ENCODE measurements around the gene TRIM14.
"Not testable (repeated sequence)": the region's sequence is repeated elsewhere in the genome, so short reads cannot be mapped to it uniquely, and the experiment has no call there.

The TRIM14 gene

GRCh38 chr9:98050351-98050750 lies 68.7 kb downstream of the TRIM14 start:
- DNase-seq (ENCODE audit: extremely low read depth in 1 of 2, low read depth in 1 of 2) = no peak

- DNase-seq (ENCODE audit: extremely low read depth in 1 of 2, low read depth in 1 of 2) = no peak
Measured at GRCh38 chr9:98049288-98050072, 69.5 kb downstream of the TRIM14 start.

- no peak for DNase-seq (ENCODE audit: extremely low read depth in 1 of 2, low read depth in 1 of 2)
Measured at GRCh38 chr9:98047002-98047401, 72.0 kb downstream of the TRIM14 start.

- no peak for DNase-seq (ENCODE audit: extremely low read depth in 1 of 2, low read depth in 1 of 2)
Measured at GRCh38 chr9:98046180-98046543, 72.9 kb downstream of the TRIM14 start.

GRCh38 chr9:98045234-98046179 lies 73.5 kb downstream of the TRIM14 start:
- DNase-seq (ENCODE audit: extremely low read depth in 1 of 2, low read depth in 1 of 2) = peak in 1 of 2 donors; percentile 18

GRCh38 chr9:98043915-98044314 lies 75.1 kb downstream of the TRIM14 start:
- no peak for DNase-seq (ENCODE audit: extremely low read depth in 1 of 2, low read depth in 1 of 2)

- DNase-seq (ENCODE audit: extremely low read depth in 1 of 2, low read depth in 1 of 2) = no peak
Measured at GRCh38 chr9:98040212-98040611, 78.8 kb downstream of the TRIM14 start.

- no peak for DNase-seq (ENCODE audit: extremely low read depth in 1 of 2, low read depth in 1 of 2)
Measured at GRCh38 chr9:98039607-98040017, 79.4 kb downstream of the TRIM14 start.

GRCh38 chr9:98038958-98039357 lies 80.1 kb downstream of the TRIM14 start:
- no peak for DNase-seq (ENCODE audit: extremely low read depth in 1 of 2, low read depth in 1 of 2)

GRCh38 chr9:98037357-98037756 lies 81.7 kb downstream of the TRIM14 start:
- no peak for DNase-seq (ENCODE audit: extremely low read depth in 1 of 2, low read depth in 1 of 2)

- DNase-seq (ENCODE audit: extremely low read depth in 1 of 2, low read depth in 1 of 2) = peak; percentile 63 to 85
Measured at GRCh38 chr9:98034593-98035546, 84.2 kb downstream of the TRIM14 start.

- no peak for DNase-seq (ENCODE audit: extremely low read depth in 1 of 2, low read depth in 1 of 2)
Measured at GRCh38 chr9:98031935-98032334, 87.1 kb downstream of the TRIM14 start.

GRCh38 chr9:98031169-98031568 lies 87.9 kb downstream of the TRIM14 start:
- no peak for DNase-seq (ENCODE audit: extremely low read depth in 1 of 2, low read depth in 1 of 2)

GRCh38 chr9:98024702-98025101 lies 94.3 kb downstream of the TRIM14 start:
- DNase-seq (ENCODE audit: extremely low read depth in 1 of 2, low read depth in 1 of 2) = no peak

- no peak for DNase-seq (ENCODE audit: extremely low read depth in 1 of 2, low read depth in 1 of 2)
Measured at GRCh38 chr9:98022447-98022846, 96.6 kb downstream of the TRIM14 start.

- no peak for DNase-seq (ENCODE audit: extremely low read depth in 1 of 2, low read depth in 1 of 2)
Measured at GRCh38 chr9:98021306-98022040, 97.5 kb downstream of the TRIM14 start.

- no peak for DNase-seq (ENCODE audit: extremely low read depth in 1 of 2, low read depth in 1 of 2)
Measured at GRCh38 chr9:98020476-98021145, 98.4 kb downstream of the TRIM14 start.

- DNase-seq (ENCODE audit: extremely low read depth in 1 of 2, low read depth in 1 of 2) = not testable (repeated sequence)
Measured at GRCh38 chr9:98019869-98020268, 99.2 kb downstream of the TRIM14 start.
